HEK293 (cell line): ENCODE measurements around the gene MTCP1.

Source experiments
- GLI2 ChIP-seq: fragments of 450-650 bp; formaldehyde crosslinking; IDR thresholded peaks from 2 replicates; pipeline ENCODE4; 2017; ENCODE audit warnings: missing biosample characterization, missing genetic modification characterization, low read depth, borderline replicate concordance
- KLF7 ChIP-seq: fragments of 450-650 bp; formaldehyde crosslinking; IDR thresholded peaks from 2 replicates; pipeline ENCODE4 v1.5.1; 2016; ENCODE audit warnings: missing biosample characterization, missing genetic modification characterization, borderline replicate concordance
- MZF1 ChIP-seq: fragments of 450-650 bp; formaldehyde crosslinking; IDR thresholded peaks from 2 replicates; pipeline ENCODE4 v1.5.1; 2017; ENCODE audit warnings: missing biosample characterization, missing genetic modification characterization, borderline replicate concordance
- OSR2 ChIP-seq: fragments of 450-650 bp; formaldehyde crosslinking; IDR thresholded peaks from 2 replicates; pipeline ENCODE4 v1.5.1; 2016; ENCODE audit warnings: missing biosample characterization, missing genetic modification characterization
- YY1 ChIP-seq: fragments of 450-650 bp; formaldehyde crosslinking; IDR thresholded peaks from 2 replicates; pipeline ENCODE4 v1.5.1; 2018; ENCODE audit warnings: missing biosample characterization, missing genetic modification characterization
- ZBTB48 ChIP-seq: fragments of 450-650 bp; formaldehyde crosslinking; IDR thresholded peaks from 2 replicates; pipeline ENCODE4 v1.5.1; 2016; ENCODE audit warnings: missing biosample characterization, missing genetic modification characterization
- ZBTB7A ChIP-seq: fragments of 450-650 bp; formaldehyde crosslinking; IDR thresholded peaks from 2 replicates; pipeline ENCODE4 v1.5.1; 2016; ENCODE audit warnings: low read depth, missing biosample characterization, missing genetic modification characterization
- ZNF10 ChIP-seq: fragments of 450-650 bp; formaldehyde crosslinking; IDR thresholded peaks from 2 replicates; pipeline ENCODE4 v1.5.1; 2017; ENCODE audit warnings: missing biosample characterization, missing genetic modification characterization
- ZNF133 ChIP-seq: fragments of 450-650 bp; formaldehyde crosslinking; IDR thresholded peaks from 2 replicates; pipeline ENCODE4 v1.5.1; 2016; ENCODE audit warnings: missing biosample characterization, missing genetic modification characterization
- ZNF211 ChIP-seq: fragments of 450-650 bp; formaldehyde crosslinking; IDR thresholded peaks from 2 replicates; pipeline ENCODE4 v1.5.1; 2016; ENCODE audit warnings: low read depth, missing biosample characterization, missing genetic modification characterization
- ZNF214 ChIP-seq: fragments of 450-650 bp; formaldehyde crosslinking; IDR thresholded peaks from 2 replicates; pipeline ENCODE4 v1.5.1; 2017; ENCODE audit warnings: missing biosample characterization, mild to moderate bottlenecking, missing genetic modification characterization, borderline replicate concordance
- ZNF23 ChIP-seq: fragments of 450-650 bp; formaldehyde crosslinking; IDR thresholded peaks from 2 replicates; pipeline ENCODE4 v1.5.1; 2016; ENCODE audit warnings: missing biosample characterization, missing genetic modification characterization, borderline replicate concordance
- ZNF239 ChIP-seq: fragments of 450-650 bp; formaldehyde crosslinking; IDR thresholded peaks from 2 replicates; pipeline ENCODE4 v1.5.1; 2016; ENCODE audit warnings: missing biosample characterization, missing genetic modification characterization
- ZNF266 ChIP-seq: fragments of 450-650 bp; formaldehyde crosslinking; IDR thresholded peaks from 2 replicates; pipeline ENCODE4 v1.5.1; 2016; ENCODE audit warnings: missing biosample characterization, missing genetic modification characterization, low read depth
- ZNF311 ChIP-seq: fragments of 450-650 bp; formaldehyde crosslinking; IDR thresholded peaks from 2 replicates; pipeline ENCODE4 v1.5.1; 2017; ENCODE audit warnings: missing biosample characterization, missing genetic modification characterization, borderline replicate concordance
- ZNF324 ChIP-seq: fragments of 450-650 bp; formaldehyde crosslinking; IDR thresholded peaks from 2 replicates; pipeline ENCODE4 v1.5.1; 2016; ENCODE audit warnings: missing biosample characterization, missing genetic modification characterization
- ZNF394 ChIP-seq: fragments of 450-650 bp; formaldehyde crosslinking; IDR thresholded peaks from 2 replicates; pipeline ENCODE4 v1.5.1; 2016; ENCODE audit warnings: missing biosample characterization, missing genetic modification characterization, mild to moderate bottlenecking, moderate library complexity, borderline replicate concordance
- ZNF549 ChIP-seq: fragments of 450-650 bp; IDR thresholded peaks from 2 replicates; pipeline ENCODE4 v1.5.1; 2018; ENCODE audit warnings: missing biosample characterization, missing genetic modification characterization, mild to moderate bottlenecking, inconsistent platforms, moderate library complexity
- ZNF623 ChIP-seq: fragments of 450-650 bp; formaldehyde crosslinking; IDR thresholded peaks from 2 replicates; pipeline ENCODE4 v1.5.1; 2016; ENCODE audit warnings: missing biosample characterization, missing genetic modification characterization
- ZNF626 ChIP-seq: fragments of 450-650 bp; sonication (Bioruptor Pico); formaldehyde crosslinking; IDR thresholded peaks from 2 replicates; pipeline ENCODE4 v1.5.1; 2018; ENCODE audit warnings: missing biosample characterization, missing genetic modification characterization, inconsistent platforms
- ZNF670 ChIP-seq: fragments of 450-650 bp; formaldehyde crosslinking; IDR thresholded peaks from 2 replicates; pipeline ENCODE4 v1.5.1; 2016; ENCODE audit warnings: missing biosample characterization, missing genetic modification characterization, low read depth
- ZNF791 ChIP-seq: fragments of 450-650 bp; formaldehyde crosslinking; IDR thresholded peaks from 2 replicates; pipeline ENCODE4 v1.5.1; 2016; ENCODE audit warnings: missing biosample characterization, missing genetic modification characterization
- ZNF830 ChIP-seq: fragments of 450-650 bp; IDR thresholded peaks from 2 replicates; pipeline ENCODE4 v1.5.0; 2018; ENCODE audit warnings: missing biosample characterization, missing genetic modification characterization, low read depth, mild to moderate bottlenecking, moderate library complexity
- TF ChIP-seq, protein P1 (sequence below): fragments of 450-650 bp; formaldehyde crosslinking; IDR thresholded peaks from 2 replicates; pipeline ENCODE4 v1.5.1; 2016; ENCODE audit warnings: missing biosample characterization, missing genetic modification characterization
- TF ChIP-seq, protein P2 (sequence below): fragments of 450-650 bp; IDR thresholded peaks from 2 replicates; pipeline ENCODE4 v1.5.1; 2018; ENCODE audit warnings: missing biosample characterization, missing genetic modification characterization
- TF ChIP-seq, protein P3 (sequence below): fragments of 450-650 bp; formaldehyde crosslinking; IDR thresholded peaks from 2 replicates; pipeline ENCODE4 v1.5.1; 2016; ENCODE audit warnings: missing biosample characterization, missing genetic modification characterization
- TF ChIP-seq, protein P4 (sequence below): fragments of 450-650 bp; formaldehyde crosslinking; IDR thresholded peaks from 2 replicates; pipeline ENCODE4 v1.5.1; 2016; ENCODE audit warnings: missing biosample characterization, missing genetic modification characterization
- TF ChIP-seq, protein P5 (sequence below): fragments of 450-650 bp; formaldehyde crosslinking; IDR thresholded peaks from 2 replicates; pipeline ENCODE4 v1.5.1; 2017; ENCODE audit warnings: missing biosample characterization, missing genetic modification characterization

The MTCP1 gene

DNA sequence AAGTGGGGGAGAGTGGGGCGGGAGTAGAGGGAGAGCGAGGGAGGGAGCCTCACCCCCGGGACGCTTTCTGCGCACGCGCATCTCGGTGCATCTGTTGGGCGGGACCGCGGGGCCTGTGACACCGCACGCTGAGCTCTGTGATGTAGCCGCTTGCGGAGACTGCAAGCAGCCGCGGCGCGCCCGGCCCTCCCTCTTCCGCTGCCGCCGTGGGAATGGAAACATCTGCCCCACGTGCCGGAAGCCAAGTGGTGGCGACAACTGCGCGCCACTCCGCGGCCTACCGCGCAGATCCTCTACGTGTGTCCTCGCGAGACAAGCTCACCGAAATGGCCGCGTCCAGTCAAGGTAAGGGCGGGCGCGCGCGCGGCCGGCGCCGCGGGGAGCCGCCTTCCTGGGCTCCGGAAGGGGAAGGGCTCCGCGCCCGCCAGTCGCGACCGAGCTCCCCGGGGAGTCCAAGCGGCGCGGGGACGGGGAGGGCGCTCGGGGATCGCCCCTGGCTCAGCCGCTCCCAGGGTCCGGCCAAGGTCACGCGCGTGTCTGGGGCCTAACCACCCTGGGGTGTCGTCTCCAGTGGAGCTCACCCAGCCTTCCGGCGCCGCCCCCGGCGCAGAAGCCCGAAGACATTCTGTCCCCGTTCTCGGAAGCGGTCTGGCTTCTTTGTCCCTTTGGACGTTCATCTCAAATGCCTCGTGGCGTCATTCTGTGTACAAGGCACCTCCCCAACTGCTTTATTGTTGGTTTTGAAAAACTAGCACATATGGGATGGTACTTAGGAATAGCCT is 44.0 kb downstream of the MTCP1 start, which contains the start of gene FUNDC2 (continued):
- TF ChIP-seq ZBTB7A (tag by site-specific recombination) (0 out of 2 replicates have a peak, but pooled peaks have one; percentile 23), ZNF623 (no peak), ZNF670 (tag by site-specific recombination) (no peak), ZNF133 (tag by site-specific recombination) (no peak), OSR2 (peak; percentile 79), MZF1 (tag by site-specific recombination) (no peak), ZNF830 (tag by site-specific recombination) (no peak), ZNF311 (no peak), ZNF626 (no peak), ZNF211 (tag by site-specific recombination) (no peak), GLI2 (tag by site-specific recombination) (no peak), ZNF791 (no peak), ZNF10 (0 out of 2 replicates have a peak, but pooled peaks have one; percentile 12), ZNF266 (no peak), ZNF324 (tag by site-specific recombination) (no peak), ZNF214 (tag by site-specific recombination) (no peak), YY1 (peak; percentile 59), ZNF549 (tag by site-specific recombination) (no peak), ZNF239 (tag by site-specific recombination) (no peak), KLF7 (tag by site-specific recombination) (peak; percentile 24; the same call in 1 of the 2 replicates), ZNF394 (tag by site-specific recombination) (peak; percentile 30; the same call in 1 of the 2 replicates), ZNF23 (tag by site-specific recombination) (no peak), ZBTB48 (tag by site-specific recombination) (no peak)
- TF ChIP-seq, protein P1, sequence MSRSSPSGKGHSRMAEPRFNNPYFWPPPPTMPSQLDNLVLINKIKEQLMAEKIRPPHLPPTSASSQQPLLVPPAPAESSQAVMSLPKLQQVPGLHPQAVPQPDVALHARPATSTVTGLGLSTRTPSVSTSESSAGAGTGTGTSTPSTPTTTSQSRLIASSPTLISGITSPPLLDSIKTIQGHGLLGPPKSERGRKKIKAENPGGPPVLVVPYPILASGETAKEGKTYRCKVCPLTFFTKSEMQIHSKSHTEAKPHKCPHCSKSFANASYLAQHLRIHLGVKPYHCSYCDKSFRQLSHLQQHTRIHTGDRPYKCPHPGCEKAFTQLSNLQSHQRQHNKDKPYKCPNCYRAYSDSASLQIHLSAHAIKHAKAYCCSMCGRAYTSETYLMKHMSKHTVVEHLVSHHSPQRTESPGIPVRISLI (tag by site-specific recombination) = no peak
- TF ChIP-seq, protein P2, sequence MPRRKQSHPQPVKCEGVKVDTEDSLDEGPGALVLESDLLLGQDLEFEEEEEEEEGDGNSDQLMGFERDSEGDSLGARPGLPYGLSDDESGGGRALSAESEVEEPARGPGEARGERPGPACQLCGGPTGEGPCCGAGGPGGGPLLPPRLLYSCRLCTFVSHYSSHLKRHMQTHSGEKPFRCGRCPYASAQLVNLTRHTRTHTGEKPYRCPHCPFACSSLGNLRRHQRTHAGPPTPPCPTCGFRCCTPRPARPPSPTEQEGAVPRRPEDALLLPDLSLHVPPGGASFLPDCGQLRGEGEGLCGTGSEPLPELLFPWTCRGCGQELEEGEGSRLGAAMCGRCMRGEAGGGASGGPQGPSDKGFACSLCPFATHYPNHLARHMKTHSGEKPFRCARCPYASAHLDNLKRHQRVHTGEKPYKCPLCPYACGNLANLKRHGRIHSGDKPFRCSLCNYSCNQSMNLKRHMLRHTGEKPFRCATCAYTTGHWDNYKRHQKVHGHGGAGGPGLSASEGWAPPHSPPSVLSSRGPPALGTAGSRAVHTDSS (tag by site-specific recombination) = no peak
- TF ChIP-seq, protein P3, sequence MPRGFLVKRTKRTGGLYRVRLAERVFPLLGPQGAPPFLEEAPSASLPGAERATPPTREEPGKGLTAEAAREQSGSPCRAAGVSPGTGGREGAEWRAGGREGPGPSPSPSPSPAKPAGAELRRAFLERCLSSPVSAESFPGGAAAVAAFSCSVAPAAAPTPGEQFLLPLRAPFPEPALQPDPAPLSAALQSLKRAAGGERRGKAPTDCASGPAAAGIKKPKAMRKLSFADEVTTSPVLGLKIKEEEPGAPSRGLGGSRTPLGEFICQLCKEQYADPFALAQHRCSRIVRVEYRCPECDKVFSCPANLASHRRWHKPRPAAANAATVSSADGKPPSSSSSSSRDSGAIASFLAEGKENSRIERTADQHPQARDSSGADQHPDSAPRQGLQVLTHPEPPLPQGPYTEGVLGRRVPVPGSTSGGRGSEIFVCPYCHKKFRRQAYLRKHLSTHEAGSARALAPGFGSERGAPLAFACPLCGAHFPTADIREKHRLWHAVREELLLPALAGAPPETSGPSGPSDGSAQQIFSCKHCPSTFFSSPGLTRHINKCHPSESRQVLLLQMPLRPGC (tag by site-specific recombination) = no peak
- TF ChIP-seq, protein P4, sequence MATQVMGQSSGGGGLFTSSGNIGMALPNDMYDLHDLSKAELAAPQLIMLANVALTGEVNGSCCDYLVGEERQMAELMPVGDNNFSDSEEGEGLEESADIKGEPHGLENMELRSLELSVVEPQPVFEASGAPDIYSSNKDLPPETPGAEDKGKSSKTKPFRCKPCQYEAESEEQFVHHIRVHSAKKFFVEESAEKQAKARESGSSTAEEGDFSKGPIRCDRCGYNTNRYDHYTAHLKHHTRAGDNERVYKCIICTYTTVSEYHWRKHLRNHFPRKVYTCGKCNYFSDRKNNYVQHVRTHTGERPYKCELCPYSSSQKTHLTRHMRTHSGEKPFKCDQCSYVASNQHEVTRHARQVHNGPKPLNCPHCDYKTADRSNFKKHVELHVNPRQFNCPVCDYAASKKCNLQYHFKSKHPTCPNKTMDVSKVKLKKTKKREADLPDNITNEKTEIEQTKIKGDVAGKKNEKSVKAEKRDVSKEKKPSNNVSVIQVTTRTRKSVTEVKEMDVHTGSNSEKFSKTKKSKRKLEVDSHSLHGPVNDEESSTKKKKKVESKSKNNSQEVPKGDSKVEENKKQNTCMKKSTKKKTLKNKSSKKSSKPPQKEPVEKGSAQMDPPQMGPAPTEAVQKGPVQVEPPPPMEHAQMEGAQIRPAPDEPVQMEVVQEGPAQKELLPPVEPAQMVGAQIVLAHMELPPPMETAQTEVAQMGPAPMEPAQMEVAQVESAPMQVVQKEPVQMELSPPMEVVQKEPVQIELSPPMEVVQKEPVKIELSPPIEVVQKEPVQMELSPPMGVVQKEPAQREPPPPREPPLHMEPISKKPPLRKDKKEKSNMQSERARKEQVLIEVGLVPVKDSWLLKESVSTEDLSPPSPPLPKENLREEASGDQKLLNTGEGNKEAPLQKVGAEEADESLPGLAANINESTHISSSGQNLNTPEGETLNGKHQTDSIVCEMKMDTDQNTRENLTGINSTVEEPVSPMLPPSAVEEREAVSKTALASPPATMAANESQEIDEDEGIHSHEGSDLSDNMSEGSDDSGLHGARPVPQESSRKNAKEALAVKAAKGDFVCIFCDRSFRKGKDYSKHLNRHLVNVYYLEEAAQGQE = no peak
- TF ChIP-seq, protein P5, sequence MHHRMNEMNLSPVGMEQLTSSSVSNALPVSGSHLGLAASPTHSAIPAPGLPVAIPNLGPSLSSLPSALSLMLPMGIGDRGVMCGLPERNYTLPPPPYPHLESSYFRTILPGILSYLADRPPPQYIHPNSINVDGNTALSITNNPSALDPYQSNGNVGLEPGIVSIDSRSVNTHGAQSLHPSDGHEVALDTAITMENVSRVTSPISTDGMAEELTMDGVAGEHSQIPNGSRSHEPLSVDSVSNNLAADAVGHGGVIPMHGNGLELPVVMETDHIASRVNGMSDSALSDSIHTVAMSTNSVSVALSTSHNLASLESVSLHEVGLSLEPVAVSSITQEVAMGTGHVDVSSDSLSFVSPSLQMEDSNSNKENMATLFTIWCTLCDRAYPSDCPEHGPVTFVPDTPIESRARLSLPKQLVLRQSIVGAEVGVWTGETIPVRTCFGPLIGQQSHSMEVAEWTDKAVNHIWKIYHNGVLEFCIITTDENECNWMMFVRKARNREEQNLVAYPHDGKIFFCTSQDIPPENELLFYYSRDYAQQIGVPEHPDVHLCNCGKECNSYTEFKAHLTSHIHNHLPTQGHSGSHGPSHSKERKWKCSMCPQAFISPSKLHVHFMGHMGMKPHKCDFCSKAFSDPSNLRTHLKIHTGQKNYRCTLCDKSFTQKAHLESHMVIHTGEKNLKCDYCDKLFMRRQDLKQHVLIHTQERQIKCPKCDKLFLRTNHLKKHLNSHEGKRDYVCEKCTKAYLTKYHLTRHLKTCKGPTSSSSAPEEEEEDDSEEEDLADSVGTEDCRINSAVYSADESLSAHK (tag by site-specific recombination) = no peak
